NB4 (cell line): ENCODE results near the gene MT1F.

Experiments
- CTCF ChIP-seq: IDR thresholded peaks from one replicate; pipeline ENCODE4 v1.5.1; 2012; ENCODE audit warnings: low read depth, low read length
- MYC ChIP-seq: IDR thresholded peaks from 2 replicates; pipeline ENCODE4 v1.6.1; 2011; ENCODE audit warnings: low read depth, low read length
- POLR2A ChIP-seq: IDR thresholded peaks from 2 replicates; pipeline ENCODE4 v1.6.1; 2011; ENCODE audit warnings: mild to moderate bottlenecking; ENCODE audit not compliant: insufficient read length; ENCODE audit errors: extremely low read depth
- TF ChIP-seq, protein P1 (sequence below): IDR thresholded peaks from 2 replicates; pipeline ENCODE4 v1.6.1; 2011; ENCODE audit warnings: low read depth, low read length

- no peak for TF ChIP-seq CTCF
- TF ChIP-seq, protein P1, sequence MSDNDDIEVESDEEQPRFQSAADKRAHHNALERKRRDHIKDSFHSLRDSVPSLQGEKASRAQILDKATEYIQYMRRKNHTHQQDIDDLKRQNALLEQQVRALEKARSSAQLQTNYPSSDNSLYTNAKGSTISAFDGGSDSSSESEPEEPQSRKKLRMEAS, result no peak
- TF ChIP-seq POLR2A, result no peak
- TF ChIP-seq MYC, result no peak
These were observed 42.4 kb downstream of the MT1F start for GRCh38 chr16:56700195-56700594.
